NCI-H187 treated with DMSO at 0.1 percent for 48 hours (cell line): ENCODE data around the gene RDM1.

ENCODE experiments used
- DNase-seq: peaks from one replicate; lab custom pipeline; 2025; lab: John Stamatoyannopoulos, UW

The RDM1 gene

GRCh38 chr17:35932586-35932985 is 2.0 kb upstream of the RDM1 start:
- no peak for DNase-seq

- DNase-seq: no peak
Measured at GRCh38 chr17:35931794-35932425, 1.3 kb upstream of the RDM1 start.

DNA sequence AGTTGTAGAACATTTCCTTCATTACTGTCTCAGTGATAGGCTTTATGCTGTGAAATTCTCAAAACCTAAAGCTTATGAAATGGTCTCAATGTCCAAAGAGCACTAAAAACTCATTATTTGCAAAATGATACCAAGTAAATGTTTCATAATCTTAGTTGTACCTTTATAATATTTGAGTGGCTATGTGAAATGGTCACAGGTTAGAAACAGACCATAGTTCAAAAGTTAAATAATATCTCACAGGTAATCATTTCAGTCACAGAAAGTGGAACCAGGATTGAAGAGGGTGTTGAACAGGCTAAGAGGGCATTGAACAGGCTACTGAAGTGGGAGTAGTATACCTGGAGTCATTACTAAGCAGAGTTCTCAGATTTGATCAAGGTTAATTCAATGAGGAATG is 2.9 kb downstream of the RDM1 start:
- DNase-seq: no peak

DNA sequence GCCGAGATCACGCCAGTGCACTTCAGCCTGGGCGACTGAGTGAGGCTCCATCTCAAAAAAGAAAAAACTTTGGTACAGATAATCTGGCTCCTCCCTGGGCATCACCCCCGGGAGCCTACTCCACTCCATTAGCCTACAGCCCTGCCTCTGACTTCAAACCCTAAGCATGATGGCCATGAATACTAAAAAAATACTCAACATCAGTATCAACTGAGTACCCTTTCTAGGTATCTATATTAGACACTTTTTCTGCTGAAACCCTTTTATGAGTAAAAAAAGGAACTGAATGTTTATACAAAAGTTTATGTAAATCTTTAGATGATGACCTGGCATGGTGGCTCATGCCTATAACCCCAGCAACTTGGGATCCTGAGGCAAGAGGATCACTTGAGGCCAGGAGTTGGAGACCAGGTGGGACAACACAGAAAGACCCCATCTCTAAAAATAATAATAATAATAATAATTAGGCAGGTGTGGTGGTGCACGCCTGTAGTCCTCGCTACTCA is 6.9 kb downstream of the RDM1 start:
- DNase-seq: no peak

DNA sequence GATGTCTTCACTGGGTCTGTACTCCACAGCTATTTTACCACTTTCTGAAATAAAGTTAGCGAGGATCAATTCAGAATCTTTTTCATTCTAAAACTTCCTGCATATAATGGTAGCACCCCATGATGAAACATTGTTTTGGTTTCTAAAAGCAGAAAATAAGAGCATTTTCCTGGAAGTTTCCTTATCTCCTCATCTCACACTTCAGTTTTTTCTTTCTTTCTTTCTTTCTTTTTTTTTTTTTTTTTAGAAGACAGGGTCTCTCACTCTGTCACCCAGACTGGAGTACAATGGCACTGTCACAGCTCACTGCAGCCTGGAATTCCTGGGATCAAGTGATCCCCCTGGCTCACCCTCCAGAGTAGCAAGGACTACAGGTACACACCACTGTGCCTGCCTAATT is 10.3 kb downstream of the RDM1 start:
- no peak for DNase-seq

GRCh38 chr17:35918665-35919064 is 11.9 kb downstream of the RDM1 start:
- DNase-seq: no peak

DNA sequence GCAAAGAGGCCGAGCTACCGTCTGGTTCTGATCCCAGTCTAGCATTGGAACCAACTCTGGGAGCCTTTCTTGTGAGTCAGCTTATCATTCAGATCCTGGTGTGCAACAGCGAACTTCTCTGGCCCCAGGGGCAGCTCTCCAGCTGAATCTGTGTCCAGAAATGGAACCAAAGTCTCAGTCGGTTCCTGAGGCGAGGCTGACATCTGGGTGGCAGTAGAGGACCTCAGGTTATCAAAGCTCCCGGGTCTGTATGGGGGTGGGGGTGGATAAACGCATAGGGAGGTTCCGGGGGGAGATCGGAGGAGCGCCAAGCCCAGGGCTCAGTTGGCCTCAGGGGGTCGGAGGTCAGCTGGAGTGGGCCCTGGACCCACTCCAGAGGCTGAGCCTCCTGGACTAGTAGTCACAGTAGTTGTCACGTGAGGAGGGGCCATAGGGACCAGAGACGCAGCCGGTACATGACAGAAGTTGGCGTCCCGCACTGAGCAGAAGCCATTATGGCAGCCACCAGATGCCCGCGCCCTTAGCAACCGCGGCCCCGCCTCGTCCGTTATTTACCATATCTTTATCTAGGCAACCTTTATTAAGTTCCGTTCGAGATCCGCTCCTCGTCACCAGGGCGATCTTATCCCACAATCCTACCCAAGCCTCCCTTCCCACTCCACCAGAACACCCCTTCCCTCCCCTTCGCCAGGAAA is 12.9 kb downstream of the RDM1 start:
- no peak for DNase-seq

- DNase-seq: no peak
Measured at GRCh38 chr17:35915153-35915964, 15.2 kb downstream of the RDM1 start.

- DNase-seq: no peak
Measured at GRCh38 chr17:35914354-35914753, 16.2 kb downstream of the RDM1 start.

DNA sequence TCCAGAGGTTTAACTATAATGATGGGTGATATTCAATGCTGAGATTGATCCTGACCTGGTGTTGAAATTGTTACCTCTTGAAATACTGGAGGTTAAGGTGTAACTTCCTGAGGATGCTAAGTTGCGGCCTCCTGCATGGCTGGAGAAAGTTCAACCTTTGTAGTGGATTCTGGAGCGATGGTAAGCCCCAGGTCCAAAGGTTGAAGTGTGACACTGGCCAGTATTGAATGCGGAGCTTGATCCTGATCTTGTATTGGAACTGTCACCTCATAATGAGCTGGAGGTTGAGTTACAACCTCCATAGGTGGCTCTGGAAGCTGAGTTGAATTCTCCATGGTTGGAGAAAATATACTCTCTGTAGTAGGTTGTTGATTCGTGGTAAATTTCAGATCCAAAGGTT is 17.0 kb downstream of the RDM1 start:
- no peak for DNase-seq

DNA sequence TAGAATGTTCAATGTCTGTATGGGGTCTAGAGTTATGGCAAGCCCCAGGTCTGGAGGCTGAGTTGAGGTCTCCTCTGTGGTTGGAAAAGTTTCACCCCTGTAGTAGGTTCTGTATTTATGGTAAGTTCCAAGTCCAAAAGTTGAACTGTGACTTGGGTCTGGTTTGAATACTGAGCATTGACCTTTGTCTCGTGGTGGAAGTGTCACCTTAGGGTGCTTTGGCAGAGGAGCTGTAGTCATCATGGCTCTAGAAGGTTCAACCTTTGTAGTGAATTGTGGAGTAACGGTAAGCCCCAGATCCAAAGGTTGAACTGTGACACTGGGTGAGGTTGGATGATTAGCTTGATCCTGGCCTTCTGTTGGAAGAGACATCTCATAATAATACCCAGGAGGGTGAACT is 17.6 kb downstream of the RDM1 start:
- no peak for DNase-seq

GRCh38 chr17:35912339-35912912 is 18.1 kb downstream of the RDM1 start:
- DNase-seq: no peak

- DNase-seq: no peak
Measured at GRCh38 chr17:35909408-35909807, 21.2 kb downstream of the RDM1 start.

- DNase-seq: no peak
Measured at GRCh38 chr17:35907691-35908090, 22.9 kb downstream of the RDM1 start.

- DNase-seq: no peak
Measured at GRCh38 chr17:35906926-35907637, 23.5 kb downstream of the RDM1 start.

- no peak for DNase-seq
Measured at GRCh38 chr17:35906191-35906925, 24.2 kb downstream of the RDM1 start.

GRCh38 chr17:35903451-35903850 is 27.1 kb downstream of the RDM1 start:
- DNase-seq: no peak

DNA sequence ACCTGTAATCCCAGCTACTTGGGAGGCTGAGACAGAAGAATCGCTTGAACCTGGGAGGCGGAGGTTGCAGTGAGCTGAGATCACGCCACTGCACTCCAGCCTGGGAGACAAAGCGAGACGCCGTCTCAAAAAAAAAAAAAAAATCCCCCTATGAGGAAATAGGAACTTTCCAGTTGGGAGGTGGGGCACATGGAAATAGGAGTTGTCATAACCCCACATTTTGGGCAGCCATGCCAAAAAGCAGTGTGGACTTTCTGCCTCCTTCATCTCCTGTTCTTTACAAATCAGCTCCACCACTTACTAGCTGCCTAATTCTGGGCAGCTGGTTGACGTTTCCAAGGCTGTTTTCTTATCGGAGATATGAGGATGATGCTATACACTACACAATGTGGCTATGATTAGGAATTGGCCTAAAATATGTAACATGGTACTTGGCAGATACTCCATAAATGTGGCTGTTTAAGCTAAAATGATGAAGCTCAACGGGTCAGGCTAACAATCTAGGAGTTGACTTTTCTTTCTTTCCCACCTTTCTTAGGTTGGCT is 28.9 kb downstream of the RDM1 start:
- no peak for DNase-seq

DNA sequence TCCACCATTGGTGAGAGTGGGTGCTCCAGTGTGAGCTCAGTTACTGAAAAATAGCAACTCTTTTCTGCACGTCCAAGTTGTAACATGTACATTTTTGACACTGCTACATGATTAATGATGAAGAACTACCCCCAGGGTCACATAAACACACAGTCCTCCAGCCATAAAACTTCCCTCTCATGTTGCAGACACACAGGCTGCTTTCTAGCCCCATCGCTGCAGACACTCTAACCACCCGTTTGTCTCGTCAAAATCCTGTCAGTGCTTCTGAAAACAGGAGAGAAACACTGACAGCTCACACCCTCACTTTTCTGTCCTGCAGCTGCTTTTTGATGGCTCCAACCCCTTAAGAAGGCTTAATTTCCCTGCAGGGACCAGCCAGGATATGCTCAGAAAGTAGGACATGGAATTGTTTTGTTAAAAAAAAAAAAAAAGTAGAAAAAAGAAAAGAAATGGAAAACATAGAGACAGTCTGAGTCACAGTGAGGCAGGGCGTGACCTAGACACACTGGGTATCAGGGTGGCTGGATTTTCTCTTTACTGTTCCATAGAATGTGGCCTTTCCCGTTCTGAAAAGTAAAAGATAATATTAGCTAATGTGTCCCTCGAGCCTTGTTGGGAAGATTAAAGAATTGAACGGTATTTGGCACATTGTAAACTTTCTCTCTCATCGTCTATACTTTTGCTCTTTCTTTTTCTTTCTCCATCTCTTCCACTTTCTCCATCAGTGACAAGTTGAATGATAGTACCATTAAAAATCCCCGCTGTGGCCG is 29.7 kb downstream of the RDM1 start:
- no peak for DNase-seq

- no peak for DNase-seq
Measured at GRCh38 chr17:35900280-35900679, 30.3 kb downstream of the RDM1 start.
